ENCODE measurements around the gene ZMYND11.

GRCh38 chr10:282294-283139 lies 147.3 kb downstream of the ZMYND11 start:
- TF ChIP-seq CTCF (IDR thresholded peaks at IDR 0.05), result no peak
- TF ChIP-seq EZH2 (IDR thresholded peaks at IDR 0.05; ENCODE audit: borderline replicate concordance, insufficient read depth, low read depth, low read length, poor library complexity, severe bottlenecking), result no peak
